Epidermal melanocyte (primary cell): ENCODE data around the gene SLC22A5.

Source experiments
- DNase-seq: peaks from one replicate; pipeline ENCODE4 v3.0.0; 2011; ENCODE audit warnings: low spot score; ENCODE audit not compliant: insufficient read length

SLC22A5 gene

DNA sequence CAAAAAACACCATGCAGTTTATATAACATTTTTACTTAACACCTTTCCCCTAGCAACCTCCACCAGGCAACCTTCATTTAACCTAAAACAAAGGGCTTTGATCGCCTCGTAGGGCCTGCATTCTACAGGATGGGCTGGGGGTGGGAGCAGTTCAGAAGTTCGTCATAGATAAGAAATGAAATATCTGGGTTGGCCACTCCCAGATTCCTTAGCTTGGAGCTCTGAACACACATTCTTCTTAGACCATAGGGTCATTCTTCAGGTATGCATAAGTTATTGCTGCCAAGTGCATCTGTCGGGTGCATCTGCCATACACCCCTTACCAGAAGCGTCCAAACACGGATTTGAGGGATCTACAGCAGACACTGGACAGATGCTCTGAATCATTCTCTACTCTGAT lies 4.3 kb upstream of the SLC22A5 start:
- no peak for DNase-seq

DNA sequence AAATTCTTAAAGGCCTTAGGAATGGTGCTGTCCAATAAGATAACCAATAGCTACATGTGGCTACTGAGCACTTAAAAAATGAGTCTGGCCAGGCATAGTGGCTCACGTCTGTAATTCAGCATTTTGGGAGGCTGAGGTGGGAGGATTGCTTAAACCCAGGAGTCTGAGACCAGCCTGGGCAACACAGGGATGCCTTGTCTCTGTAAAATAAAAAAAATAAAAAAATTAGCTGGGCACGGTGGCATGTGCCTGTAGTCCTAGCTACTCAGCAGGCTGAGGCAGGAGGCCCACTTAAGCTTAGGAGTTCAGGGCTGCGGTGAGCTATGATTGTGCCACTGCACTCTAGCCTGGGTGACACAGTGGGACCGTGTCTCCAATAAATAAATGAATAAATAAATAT lies 1.3 kb upstream of the SLC22A5 start:
- DNase-seq: no peak

DNA sequence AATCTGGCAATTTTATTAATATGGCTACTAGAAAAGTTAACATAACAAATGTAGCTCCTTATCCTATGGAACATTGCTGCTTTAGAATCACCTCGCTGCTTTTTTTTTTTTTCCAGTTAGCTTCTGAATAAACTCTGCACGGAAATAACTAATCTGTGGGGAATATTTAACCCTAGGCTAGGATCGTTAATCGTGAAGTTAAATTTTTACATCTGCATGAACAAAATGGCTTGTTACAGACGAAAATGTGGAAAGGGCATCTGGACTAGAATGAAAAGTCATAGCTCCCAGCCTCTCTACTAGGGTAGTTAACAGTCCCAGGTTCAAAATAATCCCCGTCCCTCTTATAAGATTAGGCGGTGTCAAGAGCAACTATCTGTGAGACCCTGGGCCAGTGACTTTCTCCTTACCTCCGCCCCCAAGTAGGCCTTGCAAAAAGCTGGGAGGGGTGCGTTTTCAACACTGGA lies 470 bp upstream of the SLC22A5 start:
- no peak for DNase-seq

DNA sequence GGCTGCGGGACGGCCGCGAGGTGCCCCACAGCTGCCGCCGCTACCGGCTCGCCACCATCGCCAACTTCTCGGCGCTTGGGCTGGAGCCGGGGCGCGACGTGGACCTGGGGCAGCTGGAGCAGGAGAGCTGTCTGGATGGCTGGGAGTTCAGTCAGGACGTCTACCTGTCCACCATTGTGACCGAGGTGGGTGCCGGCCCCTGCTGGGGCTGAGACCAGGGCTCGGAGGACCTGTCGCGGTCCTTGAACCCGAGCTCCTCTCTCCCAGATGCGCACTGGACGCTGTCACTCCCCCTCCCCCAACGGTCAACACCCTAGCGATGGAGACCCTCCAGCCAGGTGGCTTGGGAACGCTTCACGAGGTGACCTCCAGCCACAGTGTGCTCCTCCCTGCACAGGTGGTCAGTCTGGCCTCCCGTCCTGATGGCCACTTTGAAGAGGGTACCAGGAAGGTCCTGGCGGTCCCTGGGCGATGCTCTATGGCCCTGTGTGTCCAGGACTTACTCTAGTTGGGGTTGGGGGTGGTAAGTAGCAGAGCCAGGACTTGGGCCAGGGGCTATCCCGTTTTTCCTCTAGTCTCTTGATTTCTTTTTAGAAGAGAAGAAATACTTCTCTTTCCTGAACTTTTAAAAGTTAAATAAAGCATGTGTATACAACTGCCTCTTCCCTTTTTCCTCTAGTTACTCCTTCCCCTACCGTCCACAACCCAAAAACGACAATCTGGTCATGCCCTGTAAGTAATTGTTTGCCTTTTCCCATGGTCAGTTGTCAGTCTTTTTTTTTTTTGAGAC lies 866 bp downstream of the SLC22A5 start:
- DNase-seq: no peak

DNA sequence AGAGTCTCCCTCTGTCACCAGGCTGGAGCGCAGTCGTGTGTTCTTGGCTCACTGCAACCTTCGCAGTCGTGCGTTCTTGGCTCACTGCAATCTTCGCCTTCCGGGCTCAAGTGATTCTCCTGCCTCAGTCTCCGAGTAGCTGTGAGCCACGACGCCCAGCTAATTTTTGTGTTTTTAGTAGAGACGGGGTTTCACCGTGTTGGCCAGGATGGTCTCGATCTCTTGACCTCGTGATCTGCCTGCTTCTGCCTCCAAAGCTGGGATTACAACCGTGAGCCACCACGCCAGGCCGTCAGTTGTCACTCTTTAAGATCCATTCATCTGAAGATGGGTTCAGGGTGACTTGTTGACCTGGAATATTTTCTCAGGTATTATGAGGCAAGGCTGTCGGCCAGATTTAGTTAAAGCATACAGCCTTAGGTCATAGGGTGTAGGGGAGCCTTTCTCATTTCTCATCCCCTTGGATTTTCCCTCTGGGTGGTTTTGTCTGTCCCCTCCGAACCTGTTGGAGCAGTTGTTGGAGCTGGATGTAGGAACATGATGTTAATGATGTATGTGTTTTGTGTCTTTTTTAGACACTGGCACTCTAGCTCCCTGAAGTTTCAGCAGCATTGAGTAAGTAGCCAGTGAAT lies 1.6 kb downstream of the SLC22A5 start:
- no peak for DNase-seq

DNA sequence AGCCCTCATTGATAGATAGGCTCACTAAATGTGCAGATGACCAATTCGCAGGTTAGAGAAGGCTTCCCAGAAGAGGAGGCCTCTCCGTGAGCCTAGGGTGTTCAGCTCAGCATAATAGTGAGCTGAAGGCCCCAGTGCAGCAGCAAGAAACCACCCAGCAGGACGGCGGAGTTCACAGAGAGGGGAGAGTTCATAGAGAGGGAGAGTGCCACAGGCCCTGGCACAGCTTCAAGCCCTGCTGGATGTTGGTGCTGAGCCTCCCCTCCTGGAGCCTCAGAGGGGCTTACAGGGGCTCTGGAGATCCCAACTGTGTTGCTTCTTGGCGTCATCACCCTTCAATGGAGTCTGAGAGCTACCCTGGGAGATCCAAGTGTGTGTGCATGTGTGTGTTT lies 2.1 kb downstream of the SLC22A5 start:
- DNase-seq: no peak

DNA sequence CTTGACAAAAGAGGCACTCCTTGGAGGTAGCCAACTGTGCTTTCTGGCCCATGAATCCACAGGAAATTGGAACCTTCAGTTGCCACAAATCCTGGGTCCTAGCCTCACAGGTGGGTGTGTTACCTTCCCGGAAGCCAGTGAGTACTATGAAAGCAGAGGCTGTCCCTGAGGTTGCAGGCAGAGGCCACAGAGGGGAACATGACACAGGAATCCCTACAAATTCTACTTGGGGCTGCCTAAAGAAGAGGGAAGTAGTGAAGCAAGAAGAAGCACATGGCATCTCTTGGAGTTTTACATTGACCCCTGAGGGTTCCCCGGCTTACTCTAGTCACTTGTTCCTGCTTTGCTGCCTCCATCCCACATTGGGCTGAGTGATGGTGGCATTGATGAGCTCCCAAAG lies 2.6 kb downstream of the SLC22A5 start:
- DNase-seq: no peak

DNA sequence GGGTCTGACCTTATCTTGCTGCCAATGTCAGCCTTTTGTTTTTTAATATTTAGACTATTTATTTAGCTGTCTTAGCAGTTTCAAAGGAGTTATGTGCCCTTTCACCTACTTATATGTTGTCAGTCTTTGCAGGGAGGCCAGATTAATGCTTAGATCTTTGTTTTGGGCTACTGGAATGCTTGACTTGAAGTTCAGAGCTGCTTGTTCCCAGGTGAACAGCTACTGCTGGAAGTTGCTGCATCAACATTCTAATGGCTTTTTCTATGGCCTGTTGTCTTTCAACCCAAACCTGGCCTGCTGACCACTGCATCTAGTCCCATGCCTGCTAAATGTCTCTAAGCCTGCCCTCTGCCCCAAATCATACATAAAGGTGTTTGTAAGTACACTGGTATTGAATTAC lies 3.0 kb downstream of the SLC22A5 start:
- DNase-seq: no peak

DNA sequence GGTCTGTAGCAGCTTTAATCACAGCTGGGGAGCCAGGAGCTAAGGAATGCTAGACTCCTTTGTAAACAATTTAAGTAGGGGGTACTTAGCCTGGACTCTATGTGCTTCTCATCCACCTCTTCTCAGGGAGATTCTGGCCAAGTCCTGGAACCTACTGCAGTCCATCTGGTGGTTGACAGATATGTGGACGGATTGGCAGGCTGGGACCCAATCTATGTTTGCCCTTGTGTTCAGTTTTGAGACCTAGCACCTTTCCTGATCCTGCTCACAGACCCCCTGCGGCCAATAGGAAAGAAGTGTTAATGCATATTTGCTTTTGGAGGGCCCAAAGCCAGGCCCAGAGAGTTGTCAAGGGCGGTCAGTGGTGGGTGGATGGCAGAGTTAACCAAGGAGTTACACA lies 6.4 kb downstream of the SLC22A5 start:
- DNase-seq: no peak

DNA sequence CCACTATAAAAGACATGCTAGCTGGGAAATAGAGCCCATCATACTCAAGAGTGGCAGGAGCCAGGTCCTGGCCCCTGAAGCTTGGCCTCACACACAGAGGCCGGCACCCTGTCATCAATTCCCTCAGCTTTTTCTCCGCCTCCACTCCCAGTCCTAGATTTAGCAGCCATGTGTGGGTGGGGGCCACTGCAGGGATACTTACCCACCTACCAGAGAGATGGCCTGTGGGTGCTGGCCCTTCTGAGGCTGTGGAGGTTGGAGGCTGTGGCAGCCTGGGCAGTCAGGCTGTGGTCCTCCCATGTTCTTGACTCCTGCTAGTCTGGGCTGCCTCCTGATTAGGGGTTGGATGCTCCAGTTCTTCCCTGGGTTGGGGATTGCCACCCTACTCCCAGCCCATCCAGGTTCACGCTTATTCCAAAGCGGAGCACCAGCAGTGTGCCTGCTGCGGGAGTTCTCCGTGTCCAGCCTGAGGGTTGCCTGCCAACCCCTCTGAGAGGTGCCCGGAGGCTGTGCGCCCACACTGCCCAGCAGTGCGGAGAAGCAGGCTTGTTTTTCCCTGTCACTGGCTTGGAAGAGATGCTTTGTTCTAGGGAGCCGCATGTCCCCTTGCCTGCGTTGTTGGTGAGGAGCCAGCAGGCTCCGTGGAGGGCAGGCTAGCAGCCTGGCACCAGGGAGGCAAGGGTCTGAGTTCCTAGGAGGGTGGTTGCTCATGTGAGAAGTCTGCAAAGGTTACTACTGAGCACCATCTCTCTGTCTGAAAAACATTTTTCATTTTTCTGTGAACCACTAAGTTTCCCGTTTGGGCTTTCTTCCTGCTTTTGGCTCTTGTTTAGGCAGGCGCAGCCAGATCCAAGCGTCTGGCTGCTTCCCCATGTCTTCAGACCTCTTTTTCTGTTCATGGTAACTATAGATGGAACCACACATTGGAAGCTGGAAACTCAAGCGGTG lies 7.5 kb downstream of the SLC22A5 start:
- DNase-seq: no peak

DNA sequence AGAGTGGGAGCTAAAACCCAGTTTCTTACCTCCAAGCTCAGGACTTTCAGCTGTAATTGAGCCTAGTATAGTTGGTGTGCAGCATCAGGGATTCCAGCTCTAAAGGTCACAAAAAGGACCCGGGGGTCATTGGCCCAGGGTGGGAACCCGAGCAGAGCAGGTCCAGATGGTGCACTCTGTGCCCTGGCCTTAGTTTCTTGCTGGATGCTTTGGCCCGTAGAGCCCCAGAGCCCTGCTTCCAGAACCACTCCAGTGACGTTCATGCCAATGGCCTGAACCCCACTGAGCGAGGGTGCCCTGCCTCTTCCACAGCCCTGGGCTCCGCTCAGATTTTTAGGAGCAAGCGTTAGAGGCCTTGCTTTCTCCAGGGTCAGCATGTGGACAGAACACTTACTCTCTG lies 8.2 kb downstream of the SLC22A5 start:
- no peak for DNase-seq

DNA sequence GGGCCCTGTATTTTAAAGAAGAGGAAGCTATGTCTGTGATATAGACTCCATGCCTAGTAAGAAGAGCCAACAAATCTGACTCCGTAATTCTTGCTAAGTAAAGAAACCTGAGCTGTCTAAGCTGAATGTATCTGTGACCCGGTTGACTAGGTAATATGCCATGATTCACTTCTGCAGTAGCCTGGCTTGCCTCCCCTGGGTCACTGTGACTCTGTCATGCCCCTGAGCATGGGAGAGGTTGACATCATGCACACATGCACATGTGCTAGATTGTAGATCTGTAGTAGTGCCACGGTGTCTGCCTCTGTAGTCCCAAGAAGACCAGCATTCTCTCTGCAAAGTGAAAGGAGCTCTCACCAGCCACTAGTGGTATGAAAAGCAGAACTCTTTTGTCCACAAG lies 9.1 kb downstream of the SLC22A5 start:
- no peak for DNase-seq

DNA sequence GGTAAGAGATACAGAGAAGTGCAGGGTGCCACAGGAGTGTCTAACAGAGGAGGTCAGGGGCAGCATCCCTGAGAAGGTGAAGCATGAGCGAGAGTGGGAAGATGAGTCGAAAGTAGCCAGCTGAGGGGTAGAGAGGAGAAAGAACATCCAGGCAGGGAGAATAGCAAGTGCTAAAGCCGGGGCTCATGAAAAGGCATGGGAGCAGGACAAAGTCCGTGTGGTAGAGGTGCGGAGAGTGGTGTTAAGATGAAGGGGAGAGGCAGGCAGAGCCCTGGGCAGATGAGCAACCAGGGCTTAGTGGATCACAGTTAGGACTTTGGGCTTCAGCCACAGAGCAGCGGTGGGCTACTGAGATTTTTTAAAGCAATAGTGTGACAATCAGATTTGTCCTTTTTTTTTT lies 10.5 kb downstream of the SLC22A5 start:
- DNase-seq: no peak

DNA sequence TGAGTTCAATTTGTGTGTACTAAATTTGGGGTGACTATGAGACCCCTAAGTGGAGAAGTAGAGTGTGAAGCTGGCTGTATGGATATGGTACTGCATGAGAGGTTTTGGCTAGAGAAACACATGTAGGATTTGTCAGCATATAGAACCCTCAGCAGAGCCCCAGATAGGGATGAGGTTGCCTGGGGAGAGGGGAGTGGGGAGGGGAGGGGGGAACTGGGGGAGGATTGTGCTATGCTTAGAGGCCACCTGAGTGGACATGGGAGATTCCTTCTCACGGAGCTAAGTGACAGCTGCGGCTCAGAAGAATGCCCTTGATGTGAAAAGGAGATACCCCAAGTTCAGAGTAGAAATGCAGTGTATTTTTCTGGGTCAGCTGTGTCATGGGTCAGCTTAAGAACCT lies 11.2 kb downstream of the SLC22A5 start:
- DNase-seq: no peak

DNA sequence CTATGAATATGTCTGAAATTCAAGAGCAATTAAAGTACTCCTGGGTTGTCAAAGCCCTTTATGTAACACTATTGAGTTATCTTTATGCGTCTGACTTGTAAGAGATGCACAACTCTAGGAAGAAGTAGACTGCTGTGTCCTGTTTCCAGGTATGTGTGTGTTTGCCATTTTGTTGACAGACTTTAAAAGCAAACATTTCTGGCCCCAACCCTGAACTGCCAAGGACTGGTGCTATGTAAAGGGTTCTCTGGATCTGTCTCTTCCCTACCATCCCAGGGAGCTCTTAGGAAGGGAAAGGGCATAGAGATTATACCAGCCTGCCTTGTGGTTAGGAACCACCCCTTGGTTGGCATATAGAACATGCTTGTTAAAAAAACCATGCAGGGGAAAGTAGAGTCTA lies 12.1 kb downstream of the SLC22A5 start:
- no peak for DNase-seq

DNA sequence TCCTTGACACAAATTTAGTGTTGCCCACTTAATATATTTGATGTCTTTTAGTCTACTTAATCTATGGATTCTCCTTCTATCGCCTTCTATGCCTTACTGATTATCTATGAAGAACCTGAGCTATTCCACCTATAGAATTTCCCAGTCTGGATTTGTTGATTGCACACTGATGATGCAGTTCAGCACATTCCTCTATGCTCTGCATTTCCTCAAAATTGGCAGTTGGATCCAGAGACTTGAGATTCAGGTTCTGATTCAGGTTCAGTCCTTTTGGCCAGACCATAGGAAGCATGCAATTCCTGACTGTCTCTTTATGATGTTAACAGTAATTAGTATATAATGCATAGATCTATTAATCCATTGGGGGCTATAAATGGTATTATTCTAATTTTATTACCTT lies 13.8 kb downstream of the SLC22A5 start:
- no peak for DNase-seq

DNA sequence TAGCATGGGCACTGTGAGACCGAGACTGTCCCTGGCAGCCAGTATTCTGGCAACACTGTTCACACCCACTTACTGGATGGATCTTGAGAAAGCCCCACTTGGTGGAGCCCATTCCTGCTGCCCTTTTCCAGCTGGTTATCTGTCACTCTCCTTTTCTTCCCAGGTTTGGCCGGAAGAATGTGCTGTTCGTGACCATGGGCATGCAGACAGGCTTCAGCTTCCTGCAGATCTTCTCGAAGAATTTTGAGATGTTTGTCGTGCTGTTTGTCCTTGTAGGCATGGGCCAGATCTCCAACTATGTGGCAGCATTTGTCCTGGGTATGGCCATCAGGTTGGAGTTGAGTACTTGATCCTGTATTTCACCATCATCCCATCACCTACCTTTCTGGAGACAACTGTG lies 14.5 kb downstream of the SLC22A5 start:
- no peak for DNase-seq

DNA sequence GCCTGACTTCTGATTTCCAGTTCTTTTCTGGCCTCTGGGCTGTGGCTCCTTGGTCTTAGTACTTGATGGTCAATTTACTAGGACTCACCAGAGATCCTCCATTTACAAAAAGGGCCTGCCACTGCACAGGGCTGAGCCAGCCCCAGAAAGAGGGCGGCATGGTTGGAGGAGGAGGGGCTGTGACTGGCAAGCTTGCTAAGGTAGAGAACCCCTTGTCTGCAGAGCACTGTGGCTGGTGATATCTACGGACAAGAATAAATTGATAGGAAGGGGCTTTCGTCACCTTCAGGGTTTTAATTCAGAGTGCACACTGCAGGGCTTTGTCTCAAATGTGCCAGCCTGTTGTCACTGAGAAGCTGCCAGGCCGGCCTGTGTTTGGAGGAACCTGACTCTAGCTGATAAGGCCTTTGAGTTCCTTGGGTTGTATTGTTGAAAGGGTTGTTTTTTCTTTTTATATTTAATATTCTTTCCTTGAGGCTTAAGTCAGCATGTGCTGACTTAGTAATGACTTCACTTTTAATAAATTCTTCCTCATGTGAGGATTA lies 15.1 kb downstream of the SLC22A5 start:
- DNase-seq: no peak

DNA sequence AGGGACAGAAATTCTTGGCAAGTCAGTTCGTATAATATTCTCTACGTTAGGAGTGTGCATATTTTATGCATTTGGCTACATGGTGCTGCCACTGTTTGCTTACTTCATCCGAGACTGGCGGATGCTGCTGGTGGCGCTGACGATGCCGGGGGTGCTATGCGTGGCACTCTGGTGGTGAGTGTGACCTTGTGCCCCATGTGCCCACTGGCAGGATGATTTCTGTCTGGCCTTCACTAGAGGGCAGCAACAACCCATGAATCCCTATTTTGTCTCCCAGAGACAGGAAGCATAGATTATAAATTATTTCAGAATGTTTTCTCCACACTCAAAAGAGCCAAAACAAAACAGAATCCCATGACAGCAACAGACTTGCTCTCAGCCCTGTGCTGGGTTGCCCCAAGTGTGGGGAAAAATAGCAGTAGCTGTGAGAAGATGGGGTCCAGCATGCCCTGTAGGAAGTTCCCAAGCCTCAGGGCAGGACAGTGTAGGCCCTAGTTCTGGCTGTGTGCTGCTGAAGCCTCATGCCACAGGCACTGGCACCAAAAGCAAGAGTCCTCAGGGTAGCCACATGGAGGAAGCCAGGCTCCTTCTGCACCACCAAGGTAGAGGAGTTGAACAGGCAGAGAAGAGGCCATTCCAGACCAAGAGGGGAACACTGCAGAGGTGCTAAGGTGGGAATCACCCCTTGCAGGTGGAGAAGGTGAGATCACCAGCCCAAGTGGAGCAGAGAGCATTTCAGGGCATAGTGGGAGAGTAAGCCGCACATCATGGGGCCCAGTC lies 16.0 kb downstream of the SLC22A5 start:
- peak; percentile 88 for DNase-seq

DNA sequence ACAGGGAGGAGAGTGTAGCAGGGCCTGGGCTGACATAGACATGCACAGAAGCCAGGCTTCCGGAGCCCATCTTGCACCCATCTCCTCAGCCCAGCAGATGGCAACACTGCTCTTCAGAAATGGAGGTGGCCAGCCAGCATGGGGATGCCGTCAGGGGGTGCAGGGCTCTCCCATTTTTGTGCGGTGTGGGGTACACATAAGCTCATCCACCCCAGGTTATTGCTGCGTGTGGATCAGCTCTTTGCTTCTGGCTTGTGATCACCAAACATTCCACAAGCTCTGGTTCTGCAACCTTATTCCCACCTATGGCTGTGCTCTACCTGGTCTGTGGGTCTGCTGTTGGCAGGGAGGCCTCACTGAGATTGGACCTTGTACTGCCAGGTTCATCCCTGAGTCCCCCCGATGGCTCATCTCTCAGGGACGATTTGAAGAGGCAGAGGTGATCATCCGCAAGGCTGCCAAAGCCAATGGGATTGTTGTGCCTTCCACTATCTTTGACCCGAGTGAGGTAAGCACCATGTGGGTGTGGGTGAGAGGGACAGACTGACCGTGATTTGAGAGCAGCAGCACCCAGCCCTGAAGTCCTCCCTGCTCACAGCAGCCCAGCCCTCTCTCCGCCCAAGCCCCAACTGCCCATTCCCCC lies 17.3 kb downstream of the SLC22A5 start:
- DNase-seq: peak; percentile 50
